NCI-H82 treated with DMSO at 0.1 percent for 48 hours (cell line): ENCODE data around the gene SFXN4.
A peak's percentile ranks its signal among the peaks of the same experiment; 100 is the strongest.
"Not testable (repeated sequence)": the region's sequence is repeated elsewhere in the genome, so short reads cannot be mapped to it uniquely, and the experiment has no call there.

Experiments used
- DNase-seq: peaks from one replicate; lab custom pipeline; 2025; ENCODE audit not compliant: unreplicated experiment; lab: John Stamatoyannopoulos, UW

Gene SFXN4

GRCh38 chr10:119190954-119191785, 25.7 kb upstream of the SFXN4 start:
- no peak for DNase-seq

GRCh38 chr10:119190353-119190752, 24.8 kb upstream of the SFXN4 start:
- no peak for DNase-seq

- DNase-seq: no peak
Observed at GRCh38 chr10:119189811-119190282, 24.3 kb upstream of the SFXN4 start.

GRCh38 chr10:119183664-119184412, 18.3 kb upstream of the SFXN4 start:
- DNase-seq: no peak

GRCh38 chr10:119180850-119181400, 15.4 kb upstream of the SFXN4 start:
- DNase-seq: not testable (repeated sequence)

- peak; percentile 73 for DNase-seq
Observed at GRCh38 chr10:119178372-119179119, 13.0 kb upstream of the SFXN4 start, which contains the start of gene PRDX3. Gene PRDX3, minus strand, starts transcription at chr10:119178812. Its CDS starts 22 bp downstream, at chr10:119178790.

GRCh38 chr10:119177708-119178371, 12.3 kb upstream of the SFXN4 start:
- no peak for DNase-seq

GRCh38 chr10:119176166-119176565, 10.7 kb upstream of the SFXN4 start:
- DNase-seq: no peak

- no peak for DNase-seq
Observed at GRCh38 chr10:119174109-119174508, 8.6 kb upstream of the SFXN4 start.

- no peak for DNase-seq
Observed at GRCh38 chr10:119167041-119167440, 1.5 kb upstream of the SFXN4 start.

GRCh38 chr10:119166564-119166963, 1.1 kb upstream of the SFXN4 start:
- DNase-seq: no peak

GRCh38 chr10:119166118-119166500, 595 bp upstream of the SFXN4 start:
- no peak for DNase-seq

- DNase-seq: no peak
Observed at GRCh38 chr10:119162452-119163092, 2.9 kb downstream of the SFXN4 start.

- no peak for DNase-seq
Observed at GRCh38 chr10:119161680-119162451, 3.6 kb downstream of the SFXN4 start.

GRCh38 chr10:119159332-119159731, 6.2 kb downstream of the SFXN4 start:
- no peak for DNase-seq

- no peak for DNase-seq
Observed at GRCh38 chr10:119153661-119154060, 11.9 kb downstream of the SFXN4 start.

- DNase-seq: no peak
Observed at GRCh38 chr10:119153041-119153440, 12.5 kb downstream of the SFXN4 start.

GRCh38 chr10:119151601-119152000, 13.9 kb downstream of the SFXN4 start:
- DNase-seq: not testable (repeated sequence)

- no peak for DNase-seq
Observed at GRCh38 chr10:119149729-119150128, 15.8 kb downstream of the SFXN4 start.
